ENCODE results near the gene ZNF546. TPM values are rescaled to one million over a fixed set of nuclear protein-coding genes. Genes with fewer than 3 reads are reported as not detected.
A peak's percentile ranks its signal among the peaks of the same experiment; 100 is the strongest.

Gene ZNF546
- total and polyA plus RNA-seq, 12 donors: 4.0 to 15.0 (median 6.4) TPM

GRCh38 chr19:40005691-40006272 lies 8.9 kb downstream of the ZNF546 start:
- DNase-seq: no peak
- Histone ChIP-seq H3K27me3 (no peaks in the 10 kb centered on the region), H3K27ac (no peak overlapping the region), H3K4me3 (no peak overlapping the region), H3K9me3 (replicated peaks in 1 of 3) (no peaks in the 10 kb centered on the region), H3K36me3 (replicated peaks in 1 of 2) (peaks cover 0 to 27% of the 10 kb centered on the region in 2 donors), H3K4me1 (replicated peaks in 1 of 2) (no peaks in the 10 kb centered on the region)
- 74 to 86% (median 84%) methylated on average over 4 of the region's 4 CpGs for WGBS, 4 donors
- TF ChIP-seq CTCF (IDR thresholded peaks at IDR 0.05) (no peak), POLR2A (IDR thresholded peaks at IDR 0.05) (no peak)
- intact Hi-C loops (cut with DNase I): no loop called here

GRCh38 chr19:40006273-40006691 lies 9.4 kb downstream of the ZNF546 start:
- no peak overlapping the region for H3K27ac ChIP-seq
- H3K27me3 ChIP-seq: no peaks in the 10 kb centered on the region
- peaks cover 0 to 27% of the 10 kb centered on the region in 2 donors for H3K36me3 ChIP-seq (replicated peaks in 1 of 2)
- no peaks in the 10 kb centered on the region for H3K4me1 ChIP-seq (replicated peaks in 1 of 2)
- intact Hi-C loops (cut with DNase I): no loop called here
- peak in 1 of 7 donors; percentile 2 for DNase-seq
- 85 to 91% (median 89%) methylated on average over 1 of the region's 1 CpG for WGBS, 4 donors
- no peak for TF ChIP-seq POLR2A (IDR thresholded peaks at IDR 0.05)
- no peak for TF ChIP-seq CTCF (IDR thresholded peaks at IDR 0.05)
- no peak overlapping the region for H3K4me3 ChIP-seq
- no peaks in the 10 kb centered on the region for H3K9me3 ChIP-seq (replicated peaks in 1 of 3)

- Histone ChIP-seq H3K27ac (no peak overlapping the region), H3K4me3 (no peak overlapping the region), H3K36me3 (replicated peaks in 1 of 2) (peaks cover 0 to 27% of the 10 kb centered on the region in 2 donors), H3K4me1 (replicated peaks in 1 of 2) (no peaks in the 10 kb centered on the region), H3K9me3 (replicated peaks in 1 of 3) (peaks cover 0 to 17% (median 0%) of the 10 kb centered on the region in 3 donors), H3K27me3 (no peaks in the 10 kb centered on the region)
- no peak for DNase-seq
- TF ChIP-seq CTCF (IDR thresholded peaks at IDR 0.05): no peak
- TF ChIP-seq POLR2A (IDR thresholded peaks at IDR 0.05): no peak
- intact Hi-C loops (cut with DNase I): no loop called here
Measured at GRCh38 chr19:40009674-40010073, 12.8 kb downstream of the ZNF546 start.

GRCh38 chr19:40013991-40014390 lies 17.1 kb downstream of the ZNF546 start:
- Histone ChIP-seq H3K9me3 (replicated peaks in 1 of 3) (peaks cover 0 to 53% (median 0%) of the 10 kb centered on the region in 3 donors), H3K27me3 (no peaks in the 10 kb centered on the region), H3K36me3 (replicated peaks in 1 of 2) (peaks cover 0 to 7% of the 10 kb centered on the region in 2 donors), H3K4me3 (no peak overlapping the region), H3K27ac (no peak overlapping the region), H3K4me1 (replicated peaks in 1 of 2) (no peaks in the 10 kb centered on the region)
- WGBS, 4 donors: 88 to 98% (median 97%) methylated on average over 4 of the region's 4 CpGs
- DNase-seq: no peak
- TF ChIP-seq POLR2A (IDR thresholded peaks at IDR 0.05) (no peak), CTCF (IDR thresholded peaks at IDR 0.05) (no peak)
- intact Hi-C loops (cut with DNase I): no loop called here

Data from adrenal gland (tissue), 12 donors.